ENCODE data around the gene MMAB.

DNA sequence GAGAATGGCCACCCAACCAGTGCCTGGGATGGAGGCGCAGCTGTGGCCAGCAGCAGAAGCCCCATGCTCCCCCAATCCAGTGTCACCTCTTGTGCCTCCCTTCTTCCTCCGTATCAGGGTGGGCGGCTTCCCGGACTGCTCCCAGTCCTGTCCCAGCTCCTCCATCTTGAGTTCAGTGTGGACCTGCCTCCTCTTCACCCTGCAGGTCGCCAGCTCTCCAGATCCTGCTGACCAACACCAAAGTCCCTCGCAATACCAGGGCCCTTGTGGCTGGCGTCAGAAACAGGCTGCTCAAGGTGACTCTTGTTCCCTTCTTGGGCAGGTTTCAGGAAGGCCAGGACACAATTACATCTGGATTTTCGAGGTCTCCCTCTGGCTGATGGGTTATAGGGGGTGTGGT is 17.3 kb upstream of the MMAB start:
- TF ChIP-seq POLR2A (IDR thresholded peaks at IDR 0.05) (no peak), EP300 (IDR thresholded peaks at IDR 0.05) (no peak)
- TF ChIP-seq, protein P1, sequence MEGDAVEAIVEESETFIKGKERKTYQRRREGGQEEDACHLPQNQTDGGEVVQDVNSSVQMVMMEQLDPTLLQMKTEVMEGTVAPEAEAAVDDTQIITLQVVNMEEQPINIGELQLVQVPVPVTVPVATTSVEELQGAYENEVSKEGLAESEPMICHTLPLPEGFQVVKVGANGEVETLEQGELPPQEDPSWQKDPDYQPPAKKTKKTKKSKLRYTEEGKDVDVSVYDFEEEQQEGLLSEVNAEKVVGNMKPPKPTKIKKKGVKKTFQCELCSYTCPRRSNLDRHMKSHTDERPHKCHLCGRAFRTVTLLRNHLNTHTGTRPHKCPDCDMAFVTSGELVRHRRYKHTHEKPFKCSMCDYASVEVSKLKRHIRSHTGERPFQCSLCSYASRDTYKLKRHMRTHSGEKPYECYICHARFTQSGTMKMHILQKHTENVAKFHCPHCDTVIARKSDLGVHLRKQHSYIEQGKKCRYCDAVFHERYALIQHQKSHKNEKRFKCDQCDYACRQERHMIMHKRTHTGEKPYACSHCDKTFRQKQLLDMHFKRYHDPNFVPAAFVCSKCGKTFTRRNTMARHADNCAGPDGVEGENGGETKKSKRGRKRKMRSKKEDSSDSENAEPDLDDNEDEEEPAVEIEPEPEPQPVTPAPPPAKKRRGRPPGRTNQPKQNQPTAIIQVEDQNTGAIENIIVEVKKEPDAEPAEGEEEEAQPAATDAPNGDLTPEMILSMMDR (IDR thresholded peaks at IDR 0.05) = no peak
